HepG2 (cell line): Measurements from ENCODE around the gene CEP131. TPM values are rescaled to one million over a fixed set of nuclear protein-coding genes. Genes with fewer than 3 reads are reported as not detected.

Source experiments
- ATAC-seq: fragments of 200-7000 bp; cut with Tn5 transposase; 3 replicates; pipeline ENCODE4 v1.9.1; 2020; ENCODE audit warnings: mild to moderate bottlenecking, moderate library complexity
- BruUV-seq: library from RNA; stranded (reverse); fragments of 400-500 nt; replicated peaks from 2 replicates; lab custom pipeline; 2021; lab: Mats Ljungman, UMichigan
- CTCF ChIA-PET: fragments of 300-600 bp; formaldehyde crosslinking; extraction: SDS; loops from one replicate; lab custom pipeline; 2021; ENCODE audit warnings: low total read pairs, inconsistent platforms, low intra/inter-chr PET ratio; lab: Yijun Ruan, JAX
- POLR2A ChIA-PET: fragments of 350-600 bp; sonication (Branson Sonifier 250); formaldehyde crosslinking; loops from one replicate; lab custom pipeline; 2020; ENCODE audit warnings: antibody characterized with exemption, inconsistent platforms; lab: Yijun Ruan, JAX
- DNase-seq: peaks from one replicate; pipeline ENCODE4 v3.0.0-alpha.2; 2015; ENCODE audit warnings: low spot score
- FAIRE-seq: peaks from 3 replicates; lab custom pipeline; 2011; peaks lifted over from hg19 to GRCh38; lab: Jason Lieb, UNC
- H2AFZ ChIP-seq: one replicate; pipeline ENCODE4 v1.6.1; 2011; ENCODE audit warnings: low read length, inconsistent platforms
- H3K27ac ChIP-seq: fragments of 300-600 bp; 3 replicates; pipeline ENCODE4 v1.8.0; 2011; ENCODE audit warnings: mixed run types, mild to moderate bottlenecking, mixed read lengths, low read length, inconsistent platforms; ENCODE audit not compliant: insufficient read depth; ENCODE audit errors: extremely low read length
- H3K27me3 ChIP-seq, 2 experiments: fragments of 200-600 bp in 1 of 2; 2 replicates in 1 of 2; 3 replicates in 1 of 2; pipeline versions ENCODE4 v1.6.0 to v1.8.0; 2011; ENCODE audit warnings: low read length in 2 of 2, mild to moderate bottlenecking in 2 of 2, moderate library complexity in 2 of 2, inconsistent platforms in 1 of 2; ENCODE audit not compliant: insufficient read depth in 2 of 2, control insufficient read depth in 1 of 2
- H3K36me3 ChIP-seq, 2 experiments: fragments of 200-600 bp in 1 of 2; replicated peaks in 1 of 2; 2 replicates in 1 of 2; 3 replicates in 1 of 2; pipeline versions ENCODE4 v1.5.1 to v1.8.0; 2011; ENCODE audit warnings: low read length in 2 of 2, inconsistent platforms in 1 of 2; ENCODE audit not compliant: insufficient read depth in 2 of 2, control insufficient read depth in 1 of 2
- H3K4me1 ChIP-seq: 2 replicates; pipeline ENCODE4 v1.5.1; 2012; ENCODE audit warnings: low read length, inconsistent platforms; ENCODE audit not compliant: insufficient read depth
- H3K4me2 ChIP-seq: 2 replicates; pipeline ENCODE4 v1.6.0; 2011; ENCODE audit warnings: low read depth, low read length, inconsistent platforms
- H3K4me3 ChIP-seq, 3 experiments: fragments of 200-600 bp in 1 of 3; sonication (generic), shearing (Covaris generic) in 1 of 3; replicated peaks in 1 of 3; 2 replicates each; pipeline ENCODE4 v1.5.1; 2011 to 2016; ENCODE audit warnings: low read length in 3 of 3, inconsistent platforms in 2 of 3, low read depth in 2 of 3, mild to moderate bottlenecking in 2 of 3, control low read depth in 1 of 3, mixed read lengths in 1 of 3; ENCODE audit not compliant: insufficient read depth in 1 of 3
- H3K79me2 ChIP-seq: one replicate; pipeline ENCODE4 v1.6.1; 2011; ENCODE audit warnings: low read length, inconsistent platforms; ENCODE audit not compliant: insufficient read depth
- H3K9ac ChIP-seq: 2 replicates; pipeline ENCODE4 v1.6.0; 2011; ENCODE audit warnings: mild to moderate bottlenecking, low read depth, low read length, inconsistent platforms; ENCODE audit not compliant: insufficient read depth
- H3K9me3 ChIP-seq: 2 replicates; pipeline ENCODE4 v1.5.1; 2012; ENCODE audit warnings: mild to moderate bottlenecking, low read length
- H4K20me1 ChIP-seq: 2 replicates; pipeline ENCODE4 v1.6.0; 2011; ENCODE audit warnings: inconsistent platforms, mild to moderate bottlenecking, low read length, moderate library complexity; ENCODE audit not compliant: insufficient read depth
- ARID2 ChIP-seq: sonication (generic); formaldehyde crosslinking; IDR thresholded peaks from 2 replicates; pipeline ENCODE4 v1.8.1; 2022; ENCODE audit warnings: mild to moderate bottlenecking, missing genetic modification reagents, borderline replicate concordance
- BRD4 ChIP-seq: sonication (generic); formaldehyde crosslinking; IDR thresholded peaks from 2 replicates; pipeline ENCODE4 v1.4.0; 2020; ENCODE audit warnings: missing genetic modification reagents
- CREB1 ChIP-seq, 2 experiments: fragments of 450-650 bp in 1 of 2; IDR thresholded peaks; 2 replicates each; pipeline ENCODE4 v1.6.1; 2016 to 2017; ENCODE audit warnings: control low read depth in 1 of 2, mild to moderate bottlenecking in 1 of 2, missing compliant biosample characterization in 1 of 2, missing genetic modification characterization in 1 of 2
- ETV6 ChIP-seq: sonication (generic); formaldehyde crosslinking; conservative IDR thresholded peaks from 2 replicates; pipeline ENCODE4 v1.4.0; 2020; ENCODE audit warnings: missing genetic modification reagents
- FOXP4 ChIP-seq: sonication (generic); formaldehyde crosslinking; IDR thresholded peaks from 2 replicates; pipeline ENCODE4 v1.4.0; 2020; ENCODE audit warnings: missing genetic modification reagents
- PPARG ChIP-seq: conservative IDR thresholded peaks from 2 replicates; pipeline ENCODE4 v1.6.1; 2016; ENCODE audit warnings: missing biosample characterization, missing genetic modification reagents
- SMC3 ChIP-seq: IDR thresholded peaks from 2 replicates; pipeline ENCODE4 v1.6.1; 2011; ENCODE audit warnings: low read length, improper control_type of control experiment
- U2AF1 ChIP-seq: fragments of 200-400 bp; formaldehyde crosslinking; optimal IDR thresholded peaks from 2 replicates; pipeline ENCODE3; 2017; ENCODE audit warnings: mild to moderate bottlenecking, low read depth, low read length
- ZNF143 ChIP-seq: sonication (generic); formaldehyde crosslinking; IDR thresholded peaks from 2 replicates; pipeline ENCODE4 v1.4.0; 2020; ENCODE audit warnings: missing genetic modification reagents
- ZNF333 ChIP-seq: sonication (generic); formaldehyde crosslinking; IDR thresholded peaks from 2 replicates; pipeline ENCODE4 v1.4.0; 2020; ENCODE audit warnings: mild to moderate bottlenecking, missing genetic modification reagents, borderline replicate concordance
- ZNF354B ChIP-seq: sonication (generic); formaldehyde crosslinking; IDR thresholded peaks from 2 replicates; pipeline ENCODE4 v1.8.0; 2022; ENCODE audit warnings: mild to moderate bottlenecking, missing genetic modification reagents
- ZNF367 ChIP-seq: sonication (generic); formaldehyde crosslinking; IDR thresholded peaks from 2 replicates; pipeline ENCODE4 v1.4.0; 2020; ENCODE audit warnings: missing genetic modification reagents, borderline replicate concordance
- ZNF768 ChIP-seq: sonication (generic); formaldehyde crosslinking; IDR thresholded peaks from 2 replicates; pipeline ENCODE4 v1.4.0; 2020; ENCODE audit warnings: missing genetic modification reagents
- WGBS: methylation state at CpG from one replicate; pipeline ENCODE4 v1.1.6; 2017; ENCODE audit warnings: low lambda C conversion rate; 5-methylcytosine and 5-hydroxymethylcytosine counted together
- in situ Hi-C: cut with HindIII; loops from 2 replicates; pipeline ENCODE4 v1.10.0; 2017; ENCODE audit warnings: low pct_unique_long_range_greater_than_20kb; ENCODE audit not compliant: extremely low pct_ligation_motif_present
- intact Hi-C: fragments of 100-400 bp; cut with micrococcal nuclease; formaldehyde crosslinking; loops from one replicate; pipeline ENCODE4 v1.10.0; 2022; ENCODE audit not compliant: unreplicated experiment
- polyA plus RNA-seq, 8 experiments: library from polyadenylated mRNA; depleted of rRNA in 3 of 8; stranded (reverse) in 7 of 8; unstranded in 1 of 8; fragments of >200 nt; fragmentation: Illumina TruSeq in 4 of 8; extraction: Trizol in 4 of 8; gene quantifications; 2 replicates each; pipeline versions ENCODE4 v1.2.1 to v1.2.3, GENCODE V29; 2011 to 2016; ENCODE audit warnings: low read depth in 4 of 8, missing spikeins in 1 of 8, mixed read lengths in 1 of 8; ENCODE audit not compliant: insufficient read depth in 1 of 8
- total RNA-seq, 5 experiments: library from RNA; depleted of rRNA; stranded (reverse); fragments of >200 nt; fragmentation: Illumina TruSeq; extraction: Trizol; gene quantifications; 2 replicates each; pipeline ENCODE4 v1.2.3, GENCODE V29; 2016; ENCODE audit warnings: low read depth in 1 of 5
- TF ChIP-seq, protein P1 (sequence below): sonication (generic); formaldehyde crosslinking; IDR thresholded peaks from 2 replicates; pipeline ENCODE4 v1.8.0; 2022; ENCODE audit warnings: low read depth, missing genetic modification reagents

CEP131 gene
- total and polyA plus RNA-seq, 2 of the 13 experiments (the other 11 are each of a cell fraction or from before 2014, with no cell fraction given) = 5.0 to 16.8 TPM

- FAIRE-seq (no peak), DNase-seq (no peak), ATAC-seq (no peak)
- peaks cover 44 to 60% of the 10 kb centered on the region in 2 experiments; a peak in 4 of 5 replicates for H3K36me3 ChIP-seq
- TF ChIP-seq CREB1 (IDR thresholded peaks at IDR 0.05) (peak; percentile 26; the same call in 1 of the 2 replicates), CREB1 (CRISPR knock-in tag; IDR thresholded peaks at IDR 0.05) (no peak), PPARG (no peak), ZNF768 (CRISPR knock-in tag) (no peak)
- intact Hi-C loops (no loop called here), in situ Hi-C loops (no loop called here)
- H3K9ac ChIP-seq = no peak overlapping the region
- BruUV-seq = no TSS peak
- no peak overlapping the region for H3K4me2 ChIP-seq
- no peaks in the 10 kb centered on the region for H3K9me3 ChIP-seq
- no peak overlapping the region for H2AFZ ChIP-seq
- no peak overlapping the region for H3K27ac ChIP-seq
- H3K4me1 ChIP-seq = no peaks in the 10 kb centered on the region
- no peaks in the 10 kb centered on the region for H4K20me1 ChIP-seq
- H3K27me3 ChIP-seq = no peaks in the 10 kb centered on the region
- CTCF ChIA-PET = no interaction called here
- POLR2A ChIA-PET = no interaction called here
- WGBS = 97% methylated on average over 11 of the region's 12 CpGs
- no peaks in the 10 kb centered on the region for H3K79me2 ChIP-seq
- no peak overlapping the region for H3K4me3 ChIP-seq
Observed at GRCh38 chr17:81271226-81271625, 48.5 kb upstream of the CEP131 start.

DNA sequence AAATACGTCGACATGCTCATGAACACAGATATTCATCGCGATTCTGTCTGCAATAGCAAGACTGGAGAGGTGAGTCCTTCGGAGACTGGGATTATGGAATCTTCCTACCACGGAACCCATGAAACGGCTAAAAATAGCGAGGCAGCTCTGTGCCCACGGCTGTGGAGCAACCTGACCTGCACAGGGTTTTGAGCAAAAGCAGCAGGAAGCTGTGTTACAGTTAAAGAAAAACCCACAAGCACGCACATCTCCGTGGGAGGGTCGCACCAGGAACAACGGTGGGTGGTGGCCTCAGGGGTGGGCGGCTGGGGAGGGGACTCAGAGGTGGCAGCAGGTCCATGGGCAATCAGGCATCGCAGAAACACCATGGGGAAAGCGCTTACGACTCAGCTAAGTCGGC is 47.5 kb upstream of the CEP131 start:
- no peak overlapping the region for H3K9ac ChIP-seq
- peaks cover 48 to 61% of the 10 kb centered on the region in 2 experiments; a peak in 4 of 5 replicates for H3K36me3 ChIP-seq
- TF ChIP-seq U2AF1 (no peak), ZNF367 (CRISPR knock-in tag) (no peak), BRD4 (CRISPR knock-in tag) (no peak), ETV6 (CRISPR knock-in tag) (no peak), ZNF143 (CRISPR knock-in tag) (no peak), ZNF354B (no peak), FOXP4 (CRISPR knock-in tag) (no peak), SMC3 (no peak), ARID2 (CRISPR knock-in tag) (no peak), ZNF333 (CRISPR knock-in tag) (no peak)
- TF ChIP-seq, protein P1, sequence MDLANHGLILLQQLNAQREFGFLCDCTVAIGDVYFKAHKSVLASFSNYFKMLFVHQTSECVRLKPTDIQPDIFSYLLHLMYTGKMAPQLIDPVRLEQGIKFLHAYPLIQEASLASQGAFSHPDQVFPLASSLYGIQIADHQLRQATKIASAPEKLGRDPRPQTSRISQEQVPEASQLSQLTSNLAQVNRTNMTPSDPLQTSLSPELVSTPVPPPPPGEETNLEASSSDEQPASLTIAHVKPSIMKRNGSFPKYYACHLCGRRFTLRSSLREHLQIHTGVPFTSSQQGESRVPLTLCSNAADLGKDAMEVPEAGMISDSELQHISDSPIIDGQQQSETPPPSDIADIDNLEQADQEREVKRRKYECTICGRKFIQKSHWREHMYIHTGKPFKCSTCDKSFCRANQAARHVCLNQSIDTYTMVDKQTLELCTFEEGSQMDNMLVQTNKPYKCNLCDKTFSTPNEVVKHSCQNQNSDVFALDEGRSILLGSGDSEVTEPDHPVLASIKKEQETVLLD = no peak
- in situ Hi-C loops = no loop called here
- H2AFZ ChIP-seq = no peak overlapping the region
- intact Hi-C loops = no loop called here
- H3K79me2 ChIP-seq = no peaks in the 10 kb centered on the region
- no TSS peak for BruUV-seq
- H3K27ac ChIP-seq = no peak overlapping the region
- H3K4me2 ChIP-seq = no peak overlapping the region
- CTCF ChIA-PET = no interaction called here
- 98% methylated on average over 18 of the region's 18 CpGs for WGBS
- H3K9me3 ChIP-seq = no peaks in the 10 kb centered on the region
- DNase-seq = no peak
- no peak for FAIRE-seq
- no peaks in the 10 kb centered on the region for H3K27me3 ChIP-seq
- POLR2A ChIA-PET = no interaction called here
- ATAC-seq = no peak
- H3K4me1 ChIP-seq = no peaks in the 10 kb centered on the region
- no peak overlapping the region for H3K4me3 ChIP-seq
- no peaks in the 10 kb centered on the region for H4K20me1 ChIP-seq
